Stimulated activated CD4-positive, alpha-beta T cell treated with anti-CD3 and anti-CD28 coated beads, Interleukin-12 subunit alpha, Interleukin-12 subunit beta, amount 100 ng/mL, for 24 hours (primary cell): ENCODE results near the gene HDAC4.

Experiments used
- DNase-seq, 2 experiments: peaks; one replicate each; pipeline ENCODE4 v3.0.0-alpha.2; 2020; ENCODE audit warnings: low read depth in 2 of 2

Gene HDAC4

DNA sequence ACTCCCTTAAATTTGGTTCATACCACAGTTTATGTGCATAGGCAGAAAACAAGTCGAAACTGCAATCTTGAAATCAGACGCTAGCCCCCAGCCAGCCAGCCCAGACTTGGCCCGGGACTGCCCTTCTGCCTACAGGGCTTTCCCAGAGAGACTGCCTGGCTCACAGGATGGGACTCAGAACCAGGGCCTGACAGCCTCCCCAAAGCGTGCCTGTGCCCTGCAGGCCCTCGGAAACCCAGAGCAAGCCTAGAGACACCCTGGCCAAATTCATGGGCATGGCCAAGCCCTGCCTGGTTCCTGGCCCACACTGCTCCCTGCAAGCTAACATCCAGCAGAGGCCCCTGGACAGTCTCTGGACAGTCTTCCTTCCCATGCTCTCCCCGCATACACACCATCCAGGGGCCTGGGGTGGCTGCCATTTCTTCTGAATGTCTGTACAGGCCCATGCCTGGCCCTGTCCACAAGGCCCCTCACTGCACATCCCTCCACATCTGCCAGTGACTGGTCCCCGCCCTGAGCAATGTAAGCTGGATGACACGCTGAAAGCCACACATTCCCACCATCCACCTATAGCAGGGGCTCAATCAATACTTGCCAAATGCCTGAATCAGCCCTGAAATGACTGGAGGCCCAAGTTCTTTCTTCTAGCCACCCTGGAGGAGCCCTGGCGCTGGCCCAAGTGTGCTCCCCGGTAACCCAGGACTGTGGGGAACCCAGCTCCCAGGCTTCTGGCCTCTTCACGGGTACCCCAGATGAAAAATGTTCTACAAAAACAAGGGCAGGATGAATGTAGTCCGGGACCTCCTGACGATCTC, 73.1 kb downstream of the HDAC4 start:
- no peak for DNase-seq

DNA sequence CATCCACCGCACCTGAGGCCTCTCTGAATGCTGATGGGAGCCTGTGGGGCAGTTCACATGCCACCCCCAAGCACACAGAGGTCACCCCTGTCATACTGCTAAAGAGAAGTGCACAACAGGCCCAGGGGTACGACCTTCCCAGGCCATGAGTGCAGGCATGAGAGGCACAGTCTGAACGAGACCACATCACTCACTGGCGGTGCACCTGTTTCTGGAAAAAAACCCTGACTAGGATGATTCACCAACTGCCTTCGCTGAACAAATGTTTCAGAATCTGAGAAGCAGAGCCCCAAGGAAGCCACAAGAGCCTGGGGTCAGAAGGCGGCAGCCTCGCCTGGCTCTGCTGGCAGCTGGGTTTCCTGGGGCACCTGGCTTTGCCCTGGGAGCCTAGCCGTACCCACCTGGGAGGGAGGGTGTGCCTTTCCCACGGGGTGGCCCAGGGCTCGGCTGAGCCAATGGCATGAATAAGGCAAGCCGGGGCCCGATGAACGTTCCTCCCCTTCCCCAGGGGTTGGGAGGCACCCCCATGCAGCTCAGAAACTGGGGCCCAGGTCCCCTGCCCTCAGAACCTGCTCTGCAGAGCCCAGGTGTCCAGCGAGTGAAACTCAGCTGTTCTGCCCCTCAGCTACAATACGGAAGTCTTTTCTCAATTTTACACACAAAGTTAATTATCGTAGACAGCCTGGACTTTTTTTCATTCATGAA, 73.8 kb downstream of the HDAC4 start:
- peak; percentile 48 to 62 for DNase-seq

DNA sequence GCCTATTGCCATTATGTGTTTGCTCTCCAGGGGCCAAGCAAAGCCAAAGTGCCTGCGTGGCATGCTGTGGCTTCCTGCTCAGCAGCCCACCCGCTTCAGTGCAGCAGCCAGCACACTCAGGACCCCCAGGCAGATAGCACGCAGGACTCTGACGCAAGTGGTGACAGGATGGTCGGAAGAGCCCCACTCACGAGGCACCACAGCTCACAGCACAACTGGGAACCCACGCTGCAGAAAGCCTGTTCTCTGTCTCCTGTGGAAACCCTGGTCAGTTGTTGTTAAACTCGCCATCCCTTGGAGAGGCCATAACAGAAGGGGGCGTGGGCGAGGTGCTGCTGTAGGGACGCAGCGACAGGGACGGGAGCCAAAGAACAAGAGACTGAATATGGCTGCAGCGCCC, 76.4 kb downstream of the HDAC4 start:
- no peak for DNase-seq

DNA sequence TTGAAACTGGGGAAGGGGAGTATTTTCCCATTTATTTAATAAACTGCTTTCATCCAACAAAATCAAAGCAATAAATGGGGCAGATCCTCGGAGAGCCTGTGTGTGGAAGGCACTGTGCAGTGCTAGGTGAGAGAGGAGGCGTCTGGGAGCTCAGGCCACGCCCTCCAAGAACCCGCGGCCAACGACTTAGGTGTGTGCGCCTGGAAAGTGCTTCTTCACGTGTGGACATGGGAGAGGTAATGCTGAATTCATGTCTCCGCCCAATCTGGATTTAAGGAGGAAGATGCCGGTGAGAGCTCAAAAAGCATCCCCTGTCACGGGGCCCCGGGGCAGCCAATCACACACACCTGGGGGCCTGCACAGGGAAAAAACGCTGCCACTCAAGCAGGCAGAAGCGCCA, 77.4 kb downstream of the HDAC4 start:
- no peak for DNase-seq

DNA sequence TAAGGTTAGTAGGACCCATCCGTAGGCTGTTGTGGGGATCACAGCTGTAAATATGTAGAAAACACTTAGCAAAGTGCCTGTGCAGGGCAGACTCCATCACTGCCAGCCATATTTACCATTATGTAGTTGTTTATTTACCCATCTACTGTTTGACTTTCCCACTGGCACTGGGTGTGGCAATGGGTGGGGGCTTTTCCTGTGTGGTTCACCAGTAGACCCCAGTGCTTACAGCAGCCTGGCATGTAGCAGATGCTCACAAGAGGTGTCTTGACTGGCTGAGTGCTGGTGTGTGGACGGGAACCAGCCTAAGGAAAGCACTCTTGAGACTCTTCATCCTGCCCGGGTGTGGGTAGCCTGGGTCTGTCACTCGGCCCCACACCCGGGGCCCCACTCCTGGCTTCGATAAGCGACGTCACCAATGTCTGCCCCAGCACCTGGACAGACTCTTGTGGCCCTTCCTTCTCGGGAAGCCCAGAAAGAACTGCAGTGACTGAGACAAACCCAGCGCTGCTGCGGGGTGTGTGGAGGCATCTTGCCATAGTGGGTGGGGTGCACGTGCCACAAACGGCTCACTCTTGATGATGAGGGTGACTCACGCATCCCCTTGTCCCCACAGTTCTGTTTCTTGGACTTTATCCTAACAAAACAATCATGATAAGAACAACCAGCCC, 78.3 kb downstream of the HDAC4 start:
- no peak for DNase-seq

DNA sequence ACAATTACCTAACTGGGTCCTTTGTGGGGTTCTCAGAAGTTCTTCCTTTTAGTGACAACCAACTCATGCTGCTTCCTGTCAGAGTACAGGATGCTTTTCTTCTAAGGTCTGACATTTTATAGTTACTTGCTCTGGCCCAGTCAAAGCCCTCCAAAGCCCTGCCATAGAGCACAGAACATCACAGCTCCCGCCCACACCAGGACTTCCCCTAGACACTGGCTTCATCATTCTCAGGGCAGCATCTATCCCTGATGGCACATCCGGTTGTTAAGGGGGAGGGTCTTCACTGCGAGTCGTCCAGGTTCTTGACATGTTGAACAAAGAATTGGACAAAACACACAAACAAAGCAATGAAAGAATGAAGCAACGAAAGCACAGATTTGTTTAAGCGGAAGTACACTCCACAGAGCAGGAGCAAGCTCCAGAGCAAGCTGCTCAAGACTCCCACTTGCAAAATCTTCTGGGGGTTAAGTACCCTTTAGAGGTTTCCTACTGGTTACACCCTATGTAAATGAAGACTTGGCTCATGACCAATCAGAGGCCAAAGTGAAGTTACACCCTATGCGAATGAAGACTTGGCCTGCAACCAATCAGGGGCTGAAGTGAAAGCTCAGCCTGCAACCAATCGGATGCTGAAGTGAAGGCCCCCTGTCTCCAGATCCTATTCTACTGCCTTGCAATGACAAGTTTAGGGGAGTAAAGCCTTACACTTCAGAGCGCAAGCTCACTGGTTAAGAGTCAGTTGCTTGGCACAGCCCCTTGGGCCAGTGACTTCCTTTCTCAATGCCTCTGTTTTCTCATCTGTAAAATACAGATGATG, 79.0 kb downstream of the HDAC4 start:
- DNase-seq, result peak; percentile 22 to 44

DNA sequence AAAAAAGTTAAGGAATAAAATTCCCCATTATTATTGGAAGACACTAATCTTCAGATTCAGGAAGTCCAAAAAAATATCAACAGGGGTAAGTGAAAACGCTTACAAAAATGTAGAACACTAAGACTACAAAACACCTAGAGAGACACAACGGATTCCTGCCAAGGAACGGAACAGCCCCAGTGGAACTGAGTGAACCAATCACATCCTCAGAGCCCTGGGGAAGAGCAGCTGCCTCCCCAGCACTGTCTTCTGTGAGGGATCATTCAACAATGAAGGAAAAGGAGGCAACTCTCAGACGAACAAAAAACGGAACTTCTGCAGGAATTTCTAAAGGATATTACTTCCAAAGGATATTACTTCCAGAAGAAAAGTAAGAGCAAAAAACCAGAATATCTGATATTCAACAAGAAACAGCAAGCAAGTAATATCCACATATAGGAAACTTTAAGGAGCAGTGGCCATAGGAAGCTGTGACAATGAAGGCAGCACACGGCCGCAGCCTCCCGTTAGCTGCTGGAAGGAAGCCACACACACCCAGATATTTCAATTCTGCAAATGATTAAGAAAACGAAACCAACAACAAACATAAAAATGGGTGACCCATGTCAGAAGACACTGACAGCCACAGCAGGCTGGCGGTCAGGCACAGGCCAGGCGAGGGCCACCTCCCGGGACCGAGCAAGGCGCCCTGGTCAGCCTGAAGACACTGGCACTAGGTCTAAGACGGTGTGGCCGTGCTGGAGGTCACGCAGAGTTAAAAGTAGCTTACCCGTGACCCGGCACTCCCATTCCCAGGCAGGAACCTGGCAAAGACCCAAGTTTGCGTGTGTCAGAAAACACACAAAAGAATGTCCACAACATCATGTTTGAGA, 81.8 kb downstream of the HDAC4 start:
- DNase-seq, result no peak

DNA sequence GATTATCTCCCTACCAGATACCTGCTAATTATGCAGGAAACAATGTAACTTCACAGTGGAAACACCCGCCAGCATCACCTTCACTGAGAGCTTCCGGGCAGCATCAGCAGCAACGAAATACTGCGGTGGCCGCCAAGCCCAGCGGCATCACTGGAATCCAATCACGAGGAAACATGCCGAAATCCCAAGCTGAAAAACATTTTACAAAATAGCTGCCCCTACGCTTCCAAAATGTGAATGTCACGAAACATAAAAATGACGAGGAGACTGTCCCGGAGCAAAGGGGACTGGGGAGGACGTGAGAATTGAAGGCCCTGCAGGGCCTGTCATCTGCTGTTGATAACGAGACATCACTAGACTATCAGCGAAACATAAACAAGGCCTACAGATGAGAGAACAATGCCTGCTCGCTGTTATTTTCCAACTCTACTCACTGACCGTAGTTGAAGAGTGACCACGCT, 82.6 kb downstream of the HDAC4 start:
- no peak for DNase-seq

DNA sequence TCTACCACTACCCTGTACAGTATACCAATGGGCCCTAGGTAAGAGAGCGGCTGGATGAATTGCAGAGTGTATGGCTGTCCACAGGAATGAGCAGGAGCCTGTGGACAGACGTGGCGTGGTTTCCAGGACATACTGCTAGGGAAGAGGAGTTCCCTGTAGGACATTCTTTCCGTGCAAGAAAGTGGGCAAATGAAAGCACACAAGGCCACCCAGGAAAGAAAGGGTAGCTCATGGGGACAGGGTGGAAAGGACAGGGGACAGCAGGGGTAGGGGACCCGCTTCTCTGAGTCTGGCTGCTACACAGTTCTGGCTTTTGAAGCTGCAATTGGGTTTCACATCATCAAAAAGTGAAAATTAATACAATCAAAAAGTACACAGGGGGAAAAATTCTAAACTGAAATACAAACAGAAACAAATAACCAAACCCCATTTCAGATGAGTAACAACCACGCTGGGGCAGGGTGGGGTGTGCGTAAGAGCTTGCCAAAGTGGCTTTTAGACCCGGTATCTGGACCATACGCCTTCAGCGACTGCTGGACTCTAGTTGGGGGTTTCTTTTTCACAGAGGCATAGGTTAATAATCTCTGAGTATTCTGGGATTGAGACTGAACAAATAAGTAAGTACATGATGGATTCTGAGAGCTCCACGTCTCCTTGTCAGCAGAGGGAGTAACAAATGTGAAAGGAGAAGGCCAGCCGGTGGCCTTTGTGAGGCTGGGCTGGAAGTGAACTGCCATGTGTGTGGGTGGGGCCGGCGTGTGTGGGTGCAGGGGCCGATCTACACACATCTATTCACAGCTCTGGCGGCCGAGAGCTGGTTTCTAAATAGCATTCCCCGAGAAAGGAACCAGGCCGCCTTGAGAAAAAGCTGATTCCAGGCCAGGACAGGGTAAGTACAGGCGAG, 84.0 kb downstream of the HDAC4 start:
- no peak for DNase-seq

DNA sequence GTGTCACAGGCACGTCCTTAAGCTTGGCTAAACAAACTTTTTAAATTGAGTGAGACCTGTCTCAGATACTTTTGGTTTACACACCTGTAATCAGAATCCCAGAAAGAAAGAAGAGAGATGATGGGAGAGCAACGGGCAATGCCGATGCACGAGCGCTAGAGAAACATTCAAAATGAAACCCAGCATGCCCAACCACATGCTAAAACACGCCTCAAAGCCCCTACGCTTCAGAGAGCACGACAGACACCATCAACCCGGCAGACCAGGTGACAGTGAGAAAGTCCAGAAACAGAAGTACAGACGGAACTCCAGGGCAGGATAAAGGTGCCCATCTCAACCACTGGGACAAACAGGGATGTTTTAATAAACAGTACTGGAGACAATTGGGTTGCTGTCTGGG, 85.5 kb downstream of the HDAC4 start:
- no peak for DNase-seq

DNA sequence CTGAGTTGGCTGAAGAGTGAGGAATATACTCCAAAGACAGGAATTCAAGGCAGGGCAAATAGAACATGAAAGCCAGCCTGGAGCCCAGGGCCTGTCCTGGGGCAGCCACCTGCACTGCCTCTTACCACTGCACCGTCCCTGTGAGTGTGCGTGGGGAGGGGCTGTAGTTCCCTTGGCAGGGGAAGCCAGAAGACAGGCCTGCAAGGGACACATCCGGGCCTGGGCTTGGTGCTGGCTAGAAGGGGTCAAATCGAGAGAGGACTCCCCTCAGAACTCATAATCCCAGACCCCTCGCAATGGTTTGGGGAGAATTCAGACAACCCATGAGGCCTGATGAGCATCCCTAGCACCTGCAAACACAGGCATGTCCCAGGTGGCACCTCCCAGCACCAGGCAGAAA, 87.0 kb downstream of the HDAC4 start:
- no peak for DNase-seq

DNA sequence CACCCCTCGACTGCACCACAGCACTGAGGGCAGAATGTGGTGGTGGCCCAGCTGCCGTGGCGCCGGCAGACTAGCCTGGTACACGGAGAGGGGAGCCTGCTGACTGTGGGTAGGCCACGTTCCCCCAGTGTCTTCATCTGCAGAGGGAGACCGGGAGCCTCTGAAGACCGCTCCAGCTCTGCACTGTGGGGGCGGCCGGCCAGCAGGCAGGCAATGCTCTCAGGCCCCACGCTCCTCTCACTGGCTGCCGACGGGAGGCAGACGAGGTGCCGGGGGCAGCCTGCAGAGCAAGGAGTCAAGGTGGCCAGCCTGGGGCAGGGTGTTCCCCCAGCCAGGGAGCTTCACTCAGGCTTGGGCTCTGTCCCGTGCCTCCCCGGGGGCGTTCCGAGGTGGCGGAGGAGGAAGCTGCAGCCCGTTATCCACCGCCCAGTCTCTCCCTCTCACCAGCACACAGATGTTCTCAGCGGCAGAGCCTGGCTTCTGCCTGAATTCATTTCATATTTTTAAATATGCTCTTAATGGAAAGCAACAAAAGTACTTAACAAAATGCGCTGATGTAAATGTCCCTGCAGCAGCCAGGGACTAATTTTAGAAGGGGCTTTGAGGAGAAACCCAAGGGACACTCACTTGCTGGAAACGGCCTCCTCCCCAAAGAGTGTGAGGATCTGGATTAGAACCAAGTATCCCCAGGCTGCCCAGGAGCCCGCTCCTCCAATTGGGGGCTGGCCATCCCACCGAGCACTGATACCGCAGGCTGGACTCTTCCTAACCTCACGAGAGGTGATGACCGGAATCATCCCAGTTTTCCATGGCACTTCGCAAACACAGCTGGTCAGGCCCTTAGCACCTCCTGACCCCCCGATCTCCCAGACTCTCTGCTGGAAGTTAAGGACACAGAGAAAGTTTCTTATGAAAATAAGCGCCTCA, 87.8 kb downstream of the HDAC4 start:
- DNase-seq, result no peak

DNA sequence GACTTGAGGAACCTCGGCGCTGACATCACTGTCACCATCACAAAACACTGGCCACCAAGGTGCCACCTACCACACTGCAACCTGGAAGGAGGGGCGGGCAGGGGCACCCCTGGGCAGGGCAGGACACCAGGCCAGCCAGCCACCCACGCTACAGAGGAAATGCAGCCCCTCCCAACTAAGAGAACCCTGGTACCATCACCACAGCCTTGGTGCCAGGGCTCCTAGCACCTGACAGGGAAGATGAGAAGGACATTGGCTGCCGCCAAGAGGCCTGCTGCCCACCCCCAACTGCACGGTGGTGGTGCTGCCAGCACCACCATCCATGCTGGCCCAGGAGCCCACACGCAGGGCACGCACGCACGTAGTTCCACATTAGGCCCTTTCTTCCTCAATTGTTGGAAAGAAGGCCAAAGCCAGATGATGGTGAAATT, 88.7 kb downstream of the HDAC4 start:
- DNase-seq, result no peak

DNA sequence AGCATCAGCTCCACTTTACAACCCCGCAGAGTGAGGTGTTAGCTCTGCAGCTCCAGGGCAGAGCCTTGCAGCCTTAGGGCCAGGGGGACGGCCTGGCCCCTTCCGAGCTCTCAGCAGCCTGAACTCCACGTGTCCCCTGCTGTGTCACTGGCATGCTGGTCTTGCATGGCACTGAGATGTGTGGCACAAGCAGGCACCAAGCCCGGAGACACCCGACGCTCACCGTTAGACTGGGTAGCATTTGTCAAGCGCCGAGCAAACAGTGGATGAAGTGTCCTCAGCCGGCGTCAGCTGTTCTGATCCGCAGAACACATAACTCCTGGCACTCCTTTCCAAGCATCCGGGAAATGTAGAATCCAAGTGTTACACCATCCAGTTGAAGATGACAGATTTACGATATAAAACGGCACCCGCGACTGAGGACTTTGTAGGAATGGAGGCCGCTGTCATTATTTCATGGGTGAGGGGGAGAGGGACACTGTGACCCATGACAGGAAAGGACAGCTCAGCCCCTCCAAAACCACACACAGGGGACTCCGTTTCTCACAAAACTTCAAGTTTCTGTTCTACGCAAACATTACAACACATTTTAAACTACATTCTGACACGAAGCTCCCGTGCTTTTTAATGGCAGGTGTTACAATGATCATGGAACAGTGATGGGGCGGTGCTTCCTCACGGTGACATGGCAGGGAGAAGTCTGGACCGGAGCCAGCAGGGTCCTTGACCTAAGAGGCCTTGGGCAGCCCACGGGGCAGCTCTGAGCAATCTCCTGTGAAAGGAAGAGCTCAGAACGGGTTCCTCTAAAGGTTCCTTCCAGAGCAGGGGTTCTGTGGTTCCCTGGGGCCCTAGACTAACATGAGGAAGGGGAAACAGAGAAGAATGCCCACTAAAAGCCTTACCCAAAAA, 89.4 kb downstream of the HDAC4 start:
- DNase-seq, result no peak

DNA sequence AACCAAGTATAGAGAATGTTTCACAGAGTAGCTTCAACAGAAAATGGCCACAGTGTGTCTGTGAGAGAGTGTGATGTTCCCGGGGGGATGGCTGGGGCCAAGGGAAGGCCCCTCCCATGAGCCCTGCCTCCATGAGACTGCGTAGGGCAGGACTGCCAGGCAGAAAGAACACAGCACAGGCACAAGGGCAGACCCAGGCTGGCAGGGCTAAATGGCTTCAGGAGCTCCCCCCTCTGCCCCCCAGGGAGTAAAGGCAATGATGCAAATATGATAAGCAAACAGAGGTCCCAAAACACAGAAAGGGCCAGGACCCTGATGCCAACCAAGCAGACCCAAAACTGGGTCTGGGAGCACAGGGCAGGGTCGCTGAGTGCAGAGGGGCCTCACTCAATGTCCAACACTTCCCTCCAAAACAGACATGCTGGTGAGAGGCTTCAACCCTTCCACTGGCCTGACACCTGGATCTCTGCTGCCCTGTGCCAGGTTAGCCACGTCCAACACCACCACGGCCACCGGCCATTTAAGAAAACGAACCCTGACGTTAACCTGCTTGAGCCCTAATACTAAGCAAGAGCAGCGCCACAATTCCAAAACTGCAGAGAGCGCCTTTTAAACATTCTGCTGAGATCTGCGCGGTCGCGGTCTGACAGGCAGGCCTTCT, 90.3 kb downstream of the HDAC4 start:
- no peak for DNase-seq

DNA sequence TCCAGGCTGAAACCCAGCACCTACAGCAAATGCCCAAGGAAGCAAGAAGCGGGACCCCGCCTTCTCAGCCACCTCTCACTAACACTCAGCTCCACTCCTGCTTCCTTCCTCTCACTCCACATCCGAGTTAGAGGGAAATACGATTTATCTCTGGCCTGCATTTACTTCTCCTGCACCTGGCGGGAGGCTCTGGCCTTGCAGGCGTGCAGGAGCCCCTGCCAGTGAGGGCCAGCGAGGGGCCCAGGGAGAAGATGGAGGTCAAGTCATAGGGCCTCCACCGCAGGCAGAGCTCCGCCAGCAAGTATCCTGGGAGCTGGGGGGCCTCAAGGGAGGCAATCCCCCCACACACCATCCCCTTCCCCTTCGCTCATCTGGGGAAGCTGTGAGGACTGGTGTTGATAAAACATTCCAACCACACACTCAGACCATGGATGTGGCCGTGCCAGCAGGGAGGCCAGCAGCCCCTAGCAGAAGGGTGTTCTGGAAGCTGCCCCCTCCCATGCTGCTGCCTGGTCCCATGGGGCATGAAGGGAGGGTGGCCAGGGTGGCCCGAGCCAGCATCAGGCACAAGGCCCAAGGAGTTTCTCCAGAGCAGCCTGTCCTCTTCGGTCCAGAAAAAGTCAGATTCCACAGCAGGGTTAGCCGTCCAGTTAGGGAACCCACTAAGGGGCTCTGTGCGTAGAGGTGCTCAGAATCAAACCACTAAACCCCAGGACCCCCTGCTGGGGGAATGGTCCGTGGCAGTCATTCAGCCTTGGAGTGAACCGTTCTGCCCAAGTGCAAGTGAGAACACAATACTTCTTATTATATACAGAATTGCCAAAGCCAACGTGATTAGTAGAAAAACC, 91.2 kb downstream of the HDAC4 start:
- no peak for DNase-seq
